Endothelial cell of umbilical vein (primary cell): ENCODE results near the gene KRTAP10-10. TPM values are rescaled to one million over a fixed set of nuclear protein-coding genes. Genes with fewer than 3 reads are reported as not detected.
"Not testable (repeated sequence)": the region's sequence is repeated elsewhere in the genome, so short reads cannot be mapped to it uniquely, and the experiment has no call there.

Experiments
- BruUV-seq: library from RNA; stranded (reverse); fragments of 400-500 nt; replicated peaks from 2 replicates; lab custom pipeline; 2021; lab: Mats Ljungman, UMichigan
- CTCF ChIA-PET: fragments of 300-600, 350-600 bp; sonication (Branson Sonifier 250); formaldehyde crosslinking; loops from one replicate; lab custom pipeline; 2021; ENCODE audit warnings: antibody characterized with exemption, inconsistent platforms; lab: Charles Lee
- POLR2A ChIA-PET: fragments of 300-600, 350-600 bp; sonication (Branson Sonifier 250); formaldehyde crosslinking; loops from one replicate; lab custom pipeline; 2021; ENCODE audit warnings: antibody characterized with exemption, inconsistent platforms; lab: Charles Lee
- DNase-seq: peaks from one replicate; pipeline ENCODE4 v3.0.0-alpha.2; 2011; ENCODE audit warnings: low read depth, low spot score
- FAIRE-seq: peaks from 2 replicates; lab custom pipeline; 2011; peaks lifted over from hg19 to GRCh38; lab: Jason Lieb, UNC
- H2AFZ ChIP-seq: 2 replicates; pipeline ENCODE4 v1.6.0; 2012; ENCODE audit warnings: low read depth, low read length, control low read depth, inconsistent platforms
- H3K27ac ChIP-seq: 2 replicates; pipeline ENCODE4 v1.5.1; 2011; ENCODE audit warnings: low read depth, mild to moderate bottlenecking, control low read depth, low read length, moderate library complexity; ENCODE audit not compliant: insufficient read depth
- H3K27me3 ChIP-seq, 2 experiments: 2 replicates each; pipeline versions ENCODE4 v1.6.0 to v1.6.1; 2011; ENCODE audit warnings: low read length in 2 of 2, mixed read lengths in 1 of 2; ENCODE audit not compliant: control insufficient read depth in 2 of 2, insufficient read depth in 2 of 2
- H3K36me3 ChIP-seq, 2 experiments: 2 replicates in 1 of 2; 3 replicates in 1 of 2; pipeline ENCODE4 v1.5.1; 2011; ENCODE audit warnings: low read length in 2 of 2, mild to moderate bottlenecking in 1 of 2, moderate library complexity in 1 of 2; ENCODE audit not compliant: control insufficient read depth in 2 of 2, insufficient read depth in 2 of 2; ENCODE audit errors: extremely low read depth in 1 of 2
- H3K4me1 ChIP-seq: 3 replicates; pipeline ENCODE4 v1.5.1; 2011; ENCODE audit warnings: mild to moderate bottlenecking, low read length; ENCODE audit not compliant: control insufficient read depth, insufficient read depth; ENCODE audit errors: extremely low read depth
- H3K4me2 ChIP-seq: 2 replicates; pipeline ENCODE4 v1.6.1; 2011; ENCODE audit warnings: low read length, control low read depth, mixed read lengths; ENCODE audit not compliant: insufficient read depth
- H3K4me3 ChIP-seq, 3 experiments: fragments of 200-600 bp in 1 of 3; sonication (generic), shearing (Covaris generic) in 1 of 3; replicated peaks in 1 of 3; 2 replicates each; pipeline ENCODE4 v1.5.1; 2011 to 2016; ENCODE audit warnings: control low read depth in 3 of 3, low read length in 3 of 3, mild to moderate bottlenecking in 2 of 3, inconsistent platforms in 1 of 3, low read depth in 1 of 3, moderate library complexity in 1 of 3; ENCODE audit not compliant: insufficient read depth in 1 of 3
- H3K79me2 ChIP-seq: 2 replicates; pipeline ENCODE4 v1.6.0; 2012; ENCODE audit warnings: low read length, inconsistent platforms; ENCODE audit not compliant: control insufficient read depth, insufficient read depth
- H3K9ac ChIP-seq: replicated peaks from 2 replicates; pipeline ENCODE3; 2011; ENCODE audit warnings: low read length, control low read depth; ENCODE audit not compliant: insufficient read depth; ENCODE audit errors: extremely low read depth
- H3K9me1 ChIP-seq: replicated peaks from 3 replicates; pipeline ENCODE4 v1.6.0; 2011; ENCODE audit warnings: mild to moderate bottlenecking, low read length; ENCODE audit not compliant: control insufficient read depth, insufficient read depth; ENCODE audit errors: extremely low read depth
- H3K9me3 ChIP-seq: replicated peaks from 2 replicates; pipeline ENCODE4 v1.5.1; 2012; ENCODE audit warnings: low read length, inconsistent platforms; ENCODE audit not compliant: control insufficient read depth, insufficient read depth
- H4K20me1 ChIP-seq: replicated peaks from 2 replicates; pipeline ENCODE3; 2011; ENCODE audit warnings: mild to moderate bottlenecking, low read length; ENCODE audit not compliant: control insufficient read depth, insufficient read depth; ENCODE audit errors: extremely low read depth
- CTCF ChIP-seq, 2 donors: IDR thresholded peaks; 1 replicate in 1 of 2; 2 replicates in 1 of 2; pipeline ENCODE4 v1.5.1; 2011; ENCODE audit warnings: low read length in 2 of 2, mild to moderate bottlenecking in 2 of 2, moderate library complexity in 2 of 2, control low read depth in 1 of 2, inconsistent platforms in 1 of 2, low read depth in 1 of 2; ENCODE audit not compliant: insufficient read depth in 1 of 2; ENCODE audit errors: extremely low read depth in 1 of 2
- EZH2 ChIP-seq: IDR thresholded peaks from 2 replicates; pipeline ENCODE4 v1.6.1; 2012; ENCODE audit warnings: borderline replicate concordance, low read depth, mild to moderate bottlenecking, moderate library complexity, low read length, inconsistent platforms; ENCODE audit not compliant: severe bottlenecking
- FOS ChIP-seq: IDR thresholded peaks from 2 replicates; pipeline ENCODE4 v1.6.1; 2011; ENCODE audit warnings: mild to moderate bottlenecking, low read length, moderate library complexity, borderline replicate concordance; ENCODE audit not compliant: insufficient read depth
- GATA2 ChIP-seq: IDR thresholded peaks from 2 replicates; pipeline ENCODE4 v1.7.0; 2011; ENCODE audit warnings: low read depth, mild to moderate bottlenecking, moderate library complexity, mixed read lengths, low read length; ENCODE audit not compliant: insufficient read length, insufficient read depth
- JUN ChIP-seq: IDR thresholded peaks from 2 replicates; pipeline ENCODE4 v1.6.1; 2011; ENCODE audit warnings: borderline replicate concordance, low read depth; ENCODE audit not compliant: insufficient read length, insufficient read depth
- MAX ChIP-seq: IDR thresholded peaks from 2 replicates; pipeline ENCODE4 v1.6.1; 2011; ENCODE audit not compliant: insufficient read depth, insufficient read length
- MYC ChIP-seq: IDR thresholded peaks from one replicate; pipeline ENCODE4 v1.6.1; 2011; ENCODE audit warnings: mild to moderate bottlenecking, low read depth, low read length
- POLR2A ChIP-seq: IDR thresholded peaks from 2 replicates; pipeline ENCODE4 v1.6.1; 2012; ENCODE audit warnings: low read depth, mild to moderate bottlenecking, control low read depth, low read length
- POLR2AphosphoS5 ChIP-seq: IDR thresholded peaks from 2 replicates; pipeline ENCODE4 v1.6.1; 2012; ENCODE audit warnings: low read depth, mild to moderate bottlenecking, control low read depth, low read length, moderate library complexity; ENCODE audit not compliant: insufficient read depth
- dilution Hi-C: fragments of 300-500 bp; cut with MboI; formaldehyde crosslinking; loops from one replicate; pipeline ENCODE4 v1.15.0; 2019; ENCODE audit warnings: low sequenced_read_pairs; ENCODE audit not compliant: extremely low pct_ligation_motif_present
- intact Hi-C: fragments of 100-400 bp; cut with micrococcal nuclease; formaldehyde crosslinking; loops from one replicate; pipeline ENCODE4 v1.10.0; 2022
- polyA plus RNA-seq, 4 experiments: library from polyadenylated mRNA; depleted of rRNA in 3 of 4; stranded (reverse) in 3 of 4; unstranded in 1 of 4; fragments of >200 nt; gene quantifications; 2 replicates each; pipeline versions ENCODE4 v1.2.1 to v1.2.3, GENCODE V29; 2011 to 2012; ENCODE audit warnings: missing spikeins in 1 of 4
- total RNA-seq: library from RNA; stranded (reverse); gene quantifications from 2 replicates; pipeline ENCODE4 v1.2.3, GENCODE V29; 2021

KRTAP10-10 gene
- total and polyA plus RNA-seq, 2 donors (not counting 3 experiments of a cell fraction or from before 2014, with no cell fraction given): not detected

- intact Hi-C loops (no loop called here), dilution Hi-C loops (no loop called here)
- DNase-seq (no peak), FAIRE-seq (no peak)
- H3K27ac ChIP-seq: no peak overlapping the region
- H3K4me1 ChIP-seq: no peaks in the 10 kb centered on the region
- ChIA-PET POLR2A (no interaction called here), CTCF (no interaction called here)
- BruUV-seq: no TSS peak
- H3K4me3 ChIP-seq: no peak overlapping the region
- no peak overlapping the region for H3K4me2 ChIP-seq
- TF ChIP-seq FOS (no peak), POLR2AphosphoS5 (no peak), MYC (no peak), MAX (no peak), EZH2 (no peak), CTCF (IDR thresholded peaks at IDR 0.05; ENCODE audit: extremely low read depth in 1 of 2, insufficient read depth in 1 of 2, low read depth in 1 of 2, low read length in 2 of 2) (no peak), JUN (no peak), POLR2A (no peak), GATA2 (no peak)
- H4K20me1 ChIP-seq: no peaks in the 10 kb centered on the region
- H2AFZ ChIP-seq: no peak overlapping the region
- H3K9me1 ChIP-seq: no peaks in the 10 kb centered on the region
- H3K27me3 ChIP-seq: peaks cover 1 to 3% of the 10 kb centered on the region in 2 experiments
- no peaks in the 10 kb centered on the region for H3K79me2 ChIP-seq
- no peaks in the 10 kb centered on the region for H3K9me3 ChIP-seq
- H3K36me3 ChIP-seq: no peaks in the 10 kb centered on the region
- no peak overlapping the region for H3K9ac ChIP-seq
These were observed 46.8 kb upstream of the KRTAP10-10 start for GRCh38 chr21:44590311-44590721.

GRCh38 chr21:44590897-44591800 is 46.0 kb upstream of the KRTAP10-10 start:
- H4K20me1 ChIP-seq, H3K4me2 ChIP-seq, H3K79me2 ChIP-seq, FAIRE-seq, POLR2A ChIA-PET, H3K27me3 ChIP-seq, H3K27ac ChIP-seq, H3K9me1 ChIP-seq, BruUV-seq, dilution Hi-C loops, H3K9ac ChIP-seq, H3K36me3 ChIP-seq, H3K9me3 ChIP-seq, H2AFZ ChIP-seq, DNase-seq, H3K4me1 ChIP-seq, intact Hi-C loops, H3K4me3 ChIP-seq: not testable (repeated sequence)
- CTCF ChIA-PET: interaction anchor here (1.2 to 1.8 kb wide), 2 partner anchors 10 to 202 kb away, joined by 4 read pairs; partner anchors contain the start of gene KRTAP10-7
